Left hindlimb (tissue), 1 donor: ENCODE data around the gene TLNRD1.

Experiments
- DNase-seq: peaks from one replicate; pipeline ENCODE4 v3.0.0-alpha.2; 2018

TLNRD1 gene

DNA sequence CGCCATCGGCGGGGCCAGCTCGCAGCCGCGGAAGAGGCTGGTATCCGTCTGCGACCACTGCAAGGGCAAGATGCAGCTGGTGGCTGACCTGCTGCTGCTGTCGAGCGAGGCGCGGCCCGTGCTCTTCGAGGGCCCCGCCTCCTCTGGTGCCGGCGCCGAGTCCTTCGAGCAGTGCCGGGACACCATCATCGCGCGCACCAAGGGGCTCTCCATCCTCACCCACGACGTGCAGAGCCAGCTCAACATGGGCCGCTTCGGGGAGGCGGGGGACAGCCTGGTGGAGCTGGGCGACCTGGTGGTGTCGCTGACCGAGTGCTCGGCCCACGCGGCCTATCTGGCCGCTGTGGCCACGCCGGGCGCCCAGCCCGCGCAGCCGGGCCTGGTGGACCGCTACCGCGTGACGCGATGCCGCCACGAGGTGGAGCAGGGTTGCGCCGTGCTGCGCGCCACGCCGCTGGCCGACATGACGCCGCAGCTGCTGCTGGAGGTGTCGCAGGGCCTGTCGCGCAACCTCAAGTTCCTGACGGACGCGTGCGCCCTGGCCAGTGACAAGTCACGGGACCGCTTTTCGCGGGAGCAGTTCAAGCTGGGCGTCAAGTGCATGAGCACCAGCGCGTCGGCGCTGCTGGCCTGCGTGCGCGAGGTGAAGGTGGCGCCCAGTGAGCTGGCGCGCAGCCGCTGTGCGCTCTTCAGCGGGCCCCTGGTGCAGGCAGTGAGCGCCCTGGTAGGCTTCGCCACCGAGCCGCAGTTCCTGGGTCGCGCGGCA is 1.8 kb downstream of the TLNRD1 start:
- no peak for DNase-seq

DNA sequence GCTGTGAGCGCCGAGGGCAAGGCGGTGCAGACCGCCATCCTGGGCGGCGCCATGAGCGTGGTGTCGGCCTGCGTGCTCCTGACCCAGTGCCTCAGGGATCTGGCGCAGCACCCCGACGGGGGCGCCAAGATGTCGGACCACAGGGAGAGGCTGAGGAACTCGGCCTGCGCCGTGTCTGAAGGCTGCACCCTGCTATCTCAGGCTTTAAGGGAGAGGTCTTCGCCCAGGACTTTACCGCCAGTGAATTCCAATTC is 2.3 kb downstream of the TLNRD1 start:
- DNase-seq = no peak

DNA sequence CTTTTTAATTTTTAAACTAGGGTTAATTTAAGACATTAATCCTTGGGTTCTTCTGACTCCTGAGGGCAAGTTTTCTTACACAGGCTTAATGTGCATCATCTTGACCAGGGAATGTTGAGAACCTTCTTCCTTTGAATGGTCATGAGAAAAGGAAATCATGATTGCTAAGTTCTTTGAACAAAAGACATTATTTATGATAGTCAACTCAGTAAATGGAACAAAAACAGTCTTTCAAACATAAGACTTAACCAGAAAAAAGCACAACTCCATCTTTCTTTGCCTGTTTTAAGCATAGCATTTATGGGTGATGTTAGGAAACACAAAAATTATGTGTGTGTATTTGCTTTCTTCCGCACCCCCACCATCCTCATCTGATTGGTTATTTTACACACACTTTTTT is 5.4 kb downstream of the TLNRD1 start:
- DNase-seq = no peak

DNA sequence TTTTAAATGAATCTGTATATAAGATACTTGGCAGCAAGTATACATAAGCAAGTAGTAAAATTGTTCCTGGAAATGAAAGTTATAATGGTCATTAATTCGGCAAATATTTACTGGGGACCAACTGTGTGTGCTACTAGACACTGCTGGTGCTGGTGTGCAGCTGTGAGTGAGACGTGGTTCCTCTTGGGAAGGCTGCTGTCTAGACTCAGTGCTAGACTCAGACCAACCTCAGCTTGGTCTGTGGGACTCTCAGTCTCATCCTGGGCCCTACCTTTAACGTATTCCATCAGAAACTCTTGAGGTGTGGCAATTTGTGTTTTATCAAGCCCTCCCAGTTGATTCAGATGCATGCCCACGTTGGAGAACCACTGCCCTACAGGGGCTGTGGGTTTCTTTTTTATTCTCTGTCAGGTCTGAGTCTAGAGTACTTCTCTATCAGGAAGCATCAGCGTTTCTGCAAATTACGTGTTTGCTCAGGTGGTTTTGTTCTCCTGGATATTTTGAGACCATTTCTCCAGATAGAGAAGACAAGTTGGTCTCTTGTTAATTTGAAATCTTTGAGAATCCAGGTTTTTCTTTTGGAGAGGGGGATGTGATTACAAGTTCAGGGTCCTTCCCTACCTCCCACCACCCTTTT is 6.8 kb downstream of the TLNRD1 start:
- DNase-seq = no peak

DNA sequence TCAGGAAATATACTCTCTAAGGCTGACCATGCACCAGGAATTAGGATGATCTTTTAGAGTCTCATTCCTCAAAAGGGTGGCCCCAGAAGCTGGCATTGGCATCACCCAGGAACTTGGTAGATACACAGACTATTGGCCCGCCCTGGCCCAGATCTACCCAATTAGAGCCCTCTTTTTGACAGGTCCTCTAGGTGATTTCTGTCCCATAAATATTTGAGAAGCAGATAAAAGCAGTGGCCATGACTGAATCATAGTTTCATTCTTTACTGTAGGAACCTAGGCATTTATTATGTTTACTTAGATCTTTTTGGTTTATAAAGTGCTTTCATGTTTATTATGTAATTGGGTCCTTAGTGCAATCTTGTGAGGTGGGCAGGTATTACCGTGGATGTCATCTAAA is 7.6 kb downstream of the TLNRD1 start:
- DNase-seq = no peak

DNA sequence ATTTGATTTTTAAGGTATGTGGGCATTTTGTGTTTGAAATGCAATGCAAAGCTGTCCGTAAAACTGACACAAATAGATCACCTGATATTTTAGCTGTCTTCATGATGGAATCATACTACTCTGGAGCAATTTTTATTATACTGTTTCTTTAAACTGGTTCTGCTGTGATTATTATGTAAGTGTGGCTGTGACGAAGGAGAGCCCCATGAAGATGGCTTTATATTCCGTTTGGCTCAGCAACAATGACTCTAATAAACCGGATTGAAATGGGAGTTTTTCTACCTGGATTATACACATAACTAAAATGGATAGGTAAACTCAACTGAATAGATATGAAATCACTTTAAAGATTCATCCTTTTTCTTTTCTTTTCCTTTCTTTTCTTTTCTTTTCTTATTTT is 9.4 kb downstream of the TLNRD1 start:
- no peak for DNase-seq

DNA sequence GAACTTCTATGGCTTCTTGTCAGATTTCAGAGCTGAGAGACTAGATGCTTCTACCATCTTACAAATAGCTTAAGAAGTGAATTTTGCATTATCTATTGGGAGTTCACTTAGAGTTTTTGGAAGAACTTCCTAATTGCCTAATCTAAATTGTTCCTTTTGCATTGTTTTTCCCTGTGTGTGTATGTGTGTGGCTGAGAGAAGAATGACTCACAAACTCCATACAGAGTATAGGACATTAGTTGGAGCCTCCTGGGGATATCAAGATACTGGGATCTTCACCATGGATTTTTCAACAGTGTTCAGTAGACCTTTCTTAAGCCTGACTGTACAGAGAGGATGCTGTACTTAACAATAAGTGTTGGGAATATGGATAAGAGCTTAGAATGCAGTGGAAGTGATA is 10.9 kb downstream of the TLNRD1 start:
- no peak for DNase-seq

DNA sequence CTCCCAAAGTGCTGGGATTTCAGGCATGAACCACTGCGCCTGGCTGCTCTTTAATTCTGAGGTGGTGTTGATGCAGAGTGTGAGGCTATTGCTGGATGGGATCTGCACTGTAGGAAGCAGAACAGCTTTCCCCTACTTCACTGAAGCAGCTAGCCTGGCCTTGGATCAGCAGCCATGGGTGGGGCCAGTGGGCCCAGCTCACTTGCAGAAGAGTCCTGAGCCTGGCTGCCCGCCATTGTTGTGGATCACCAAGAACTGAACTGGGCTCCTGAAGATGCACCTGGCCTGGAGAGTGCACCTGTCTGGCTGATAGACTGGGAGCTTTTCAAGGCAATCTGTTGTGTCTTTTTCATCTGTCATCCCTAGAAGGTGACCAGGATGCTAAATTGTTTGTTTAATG is 11.9 kb downstream of the TLNRD1 start:
- no peak for DNase-seq

DNA sequence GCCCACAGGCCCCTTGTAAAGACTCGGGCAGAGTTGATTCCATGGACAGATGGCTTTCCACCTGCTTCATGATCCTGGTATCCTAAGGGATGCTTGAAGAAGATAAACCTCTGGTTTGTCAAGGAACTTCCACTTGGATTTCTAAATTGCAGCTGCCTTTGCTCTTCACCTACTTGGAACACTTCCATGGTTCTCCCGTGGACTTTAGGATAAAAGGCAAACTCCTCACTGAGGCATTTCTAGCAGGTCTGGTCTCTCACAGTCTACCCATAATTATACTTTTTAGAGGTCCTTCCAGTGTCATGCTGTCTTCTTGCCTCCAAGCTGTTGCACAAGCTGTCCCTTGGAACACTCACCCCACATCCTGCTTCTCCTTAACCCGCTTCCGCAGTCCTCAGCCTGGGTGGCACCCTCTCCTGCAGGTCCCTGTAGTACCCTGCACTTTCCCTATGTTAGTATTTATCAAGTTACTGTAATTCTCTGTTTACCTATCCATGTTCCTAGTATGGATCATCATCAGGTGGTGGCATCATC is 12.7 kb downstream of the TLNRD1 start:
- no peak for DNase-seq

DNA sequence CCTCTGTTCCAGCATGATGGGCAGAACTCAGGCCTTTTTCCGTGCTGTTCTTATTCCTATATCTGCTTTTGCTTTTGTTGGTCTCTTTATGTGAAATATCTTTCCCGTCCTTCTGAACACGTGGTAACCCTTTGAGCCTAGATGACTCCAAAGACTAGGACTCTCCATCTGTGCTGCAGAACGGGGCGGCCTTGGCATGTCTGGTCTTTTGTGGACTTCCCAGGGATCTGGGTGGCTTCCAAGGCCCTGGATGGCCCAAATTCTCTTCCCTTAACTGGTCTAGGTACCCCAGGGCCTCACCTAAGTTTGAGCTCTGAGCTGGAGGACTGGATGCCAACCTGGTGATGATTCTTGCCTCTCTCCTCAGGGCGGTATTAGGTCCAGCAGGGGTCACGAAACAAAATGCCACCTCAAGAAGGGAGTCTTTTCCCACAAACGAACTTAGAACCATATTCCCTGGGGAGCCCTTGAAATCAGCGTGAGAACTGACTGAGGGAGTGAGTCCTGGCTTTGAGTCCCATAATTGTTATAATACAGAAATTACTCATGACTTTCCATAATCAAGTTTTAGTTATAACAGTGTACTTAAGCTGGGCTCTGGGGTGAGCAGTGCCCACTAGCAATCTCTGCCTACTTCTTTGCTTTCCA is 13.8 kb downstream of the TLNRD1 start:
- no peak for DNase-seq

DNA sequence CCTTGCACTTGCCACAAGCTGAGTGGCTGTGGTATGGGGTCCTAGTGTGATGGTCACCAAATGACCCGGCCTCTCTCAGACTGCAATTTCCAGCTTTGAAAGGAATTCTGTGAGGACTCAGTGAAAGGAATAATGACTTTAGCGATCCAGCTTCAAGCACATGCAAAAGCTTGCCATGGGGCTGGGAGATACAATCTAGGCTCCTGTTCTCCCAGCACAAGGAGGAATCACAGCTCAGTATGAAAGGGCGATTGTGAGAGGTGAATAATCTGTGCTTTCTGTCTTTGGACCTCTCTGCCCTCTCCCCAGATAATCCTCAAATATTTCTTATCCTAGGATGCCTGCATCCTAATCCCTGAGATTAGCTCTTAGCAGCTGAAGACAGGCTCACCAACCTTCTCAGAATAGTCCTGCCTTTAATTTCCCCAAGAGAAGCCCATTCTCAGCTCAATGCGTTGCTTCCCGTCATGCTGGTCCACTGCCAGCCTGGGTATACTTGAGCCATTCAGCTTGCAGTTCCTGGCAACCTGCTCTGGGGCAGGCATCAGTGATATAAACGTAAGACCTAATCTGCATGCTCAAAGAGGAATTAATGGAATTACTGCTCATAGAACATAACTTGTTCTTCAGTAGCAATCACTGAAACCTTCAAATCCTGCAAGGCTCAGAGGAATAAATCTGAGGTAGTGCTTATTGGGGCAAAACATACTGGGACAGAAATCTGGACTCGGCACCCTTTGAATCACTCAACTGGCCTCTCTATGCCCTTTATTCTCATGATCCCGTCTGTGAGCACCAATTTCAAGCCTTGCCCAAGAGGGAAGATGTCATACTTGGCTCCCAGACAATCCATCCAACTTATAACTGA is 15.1 kb downstream of the TLNRD1 start:
- no peak for DNase-seq

DNA sequence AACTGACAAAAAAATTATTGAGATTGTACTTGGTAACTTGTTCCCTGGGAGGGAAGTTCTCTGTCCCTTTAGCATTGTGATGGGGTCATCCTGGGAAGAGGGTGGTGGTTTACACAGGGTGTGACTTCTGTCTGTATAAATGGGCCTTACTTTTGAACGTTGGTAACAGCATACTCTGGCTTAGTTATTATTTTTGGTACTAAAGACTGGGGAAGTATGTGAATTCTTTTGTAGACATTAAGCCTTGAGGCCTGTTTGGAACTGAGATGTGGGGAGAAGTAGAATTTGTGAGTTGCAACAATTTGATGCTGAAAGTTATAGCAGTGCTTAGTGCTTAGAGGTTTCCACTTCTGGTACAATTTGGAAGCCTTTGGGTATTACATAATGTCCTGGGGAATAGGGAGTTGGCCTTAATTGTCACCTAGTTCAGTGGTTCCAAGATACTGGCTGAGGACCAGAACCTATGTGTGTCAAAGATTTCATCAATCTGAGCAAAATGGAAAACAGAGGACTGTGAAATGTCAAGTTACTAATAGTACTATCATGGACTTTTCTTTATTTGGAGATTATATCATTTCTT is 15.9 kb downstream of the TLNRD1 start:
- DNase-seq = no peak

DNA sequence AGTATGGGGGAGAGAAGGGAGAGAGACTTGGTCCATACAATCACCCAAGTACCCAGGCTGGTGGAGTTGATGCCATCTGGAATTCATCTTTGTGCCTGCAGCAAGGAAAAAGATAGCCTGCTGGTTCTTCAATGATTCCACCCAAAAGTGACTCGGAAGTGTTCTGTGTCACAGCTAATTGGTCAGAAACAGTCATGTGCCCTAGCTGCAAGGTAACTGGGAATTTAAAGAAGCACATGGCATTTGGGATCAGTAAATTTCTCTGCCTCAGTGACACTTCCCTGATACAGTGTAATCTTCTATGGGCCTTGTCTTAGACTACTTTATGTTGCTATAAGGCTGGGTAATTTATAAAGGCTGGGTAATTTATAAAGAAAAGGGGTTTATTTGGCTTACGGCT is 17.5 kb downstream of the TLNRD1 start:
- DNase-seq = no peak

DNA sequence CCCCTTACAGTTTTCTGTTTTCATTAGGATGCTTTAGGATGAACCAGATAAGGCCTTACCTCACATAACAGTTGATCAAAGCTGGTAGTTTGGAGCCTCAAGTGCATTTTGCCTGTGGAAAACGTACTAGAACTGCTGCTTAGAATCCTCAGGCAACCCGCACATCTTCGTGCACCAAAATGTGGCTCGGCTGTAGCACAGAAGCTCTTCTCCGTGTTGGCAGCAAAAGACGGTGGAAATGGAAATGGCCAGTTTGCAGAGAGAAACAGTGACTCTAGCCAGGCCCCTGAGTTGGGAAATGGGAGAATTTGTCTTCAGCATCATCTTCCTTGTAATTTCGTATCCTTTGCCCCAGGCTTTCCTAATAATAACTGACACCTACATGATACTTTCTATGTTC is 20.6 kb downstream of the TLNRD1 start:
- no peak for DNase-seq

DNA sequence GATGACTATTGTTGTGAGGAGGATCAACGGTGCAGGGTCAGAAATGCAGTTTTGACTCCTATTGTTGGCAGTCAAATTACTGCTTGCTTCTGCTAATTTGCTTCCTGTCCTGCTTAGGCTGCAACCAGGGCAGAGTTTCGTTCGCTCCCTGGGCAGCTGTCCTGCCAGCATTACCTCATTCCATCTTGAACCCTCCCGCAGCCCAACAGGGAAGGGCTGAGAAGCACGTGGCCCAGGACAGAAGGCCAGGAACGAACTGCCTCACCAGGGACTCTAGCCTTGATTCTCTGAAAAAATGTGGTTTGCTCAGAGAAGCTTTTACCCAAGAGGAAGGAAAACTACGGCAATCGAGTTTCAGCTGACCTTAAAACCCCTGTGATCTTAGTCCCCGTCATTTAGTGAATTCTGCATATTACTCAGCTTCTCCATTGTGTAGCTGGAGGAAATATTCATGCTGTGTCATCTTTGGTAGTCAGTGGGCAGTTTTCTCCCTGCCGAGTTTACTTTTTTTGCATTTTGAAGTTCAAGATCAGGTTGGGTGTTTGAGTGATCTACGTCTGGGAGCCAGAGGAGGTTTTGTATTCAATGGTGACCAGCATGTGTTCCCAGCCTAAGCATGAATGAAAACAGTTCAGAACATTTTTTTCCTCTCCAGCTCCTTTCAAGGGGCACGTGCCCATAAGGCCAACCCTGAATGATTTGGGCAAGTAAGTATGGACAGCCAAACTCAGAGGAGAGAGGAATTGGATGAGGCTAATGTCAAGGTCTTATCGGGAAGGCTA is 23.0 kb downstream of the TLNRD1 start:
- DNase-seq = peak; percentile 66

DNA sequence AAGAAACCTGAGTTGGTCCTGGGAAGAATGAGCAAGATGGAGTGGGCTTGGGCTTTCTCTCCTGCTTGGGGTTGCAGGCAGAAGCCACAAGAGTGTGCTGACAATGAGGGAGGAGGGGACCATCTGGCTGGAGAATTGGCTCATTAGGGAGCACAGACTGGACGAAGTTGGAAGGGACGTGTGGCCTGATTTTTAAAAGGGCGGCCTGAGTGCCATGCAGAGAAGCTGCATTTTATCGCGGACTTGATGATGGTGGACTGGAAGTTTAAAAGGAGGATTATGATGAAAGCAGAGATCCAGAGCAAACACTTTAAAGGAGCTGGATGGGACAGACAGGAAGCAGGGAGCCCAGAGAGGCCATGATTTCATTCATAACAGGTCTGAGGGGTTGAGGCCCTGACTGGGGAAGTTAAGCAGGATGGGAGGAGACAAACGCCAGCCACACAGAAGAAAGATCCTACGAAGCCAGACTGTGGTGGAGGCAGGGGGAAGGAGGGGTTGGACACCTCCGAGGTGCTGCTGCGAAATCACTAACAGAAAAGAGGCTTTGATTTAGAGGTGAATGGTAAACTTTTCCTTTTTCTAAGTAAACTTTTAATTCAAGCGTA is 23.6 kb downstream of the TLNRD1 start:
- DNase-seq = no peak

DNA sequence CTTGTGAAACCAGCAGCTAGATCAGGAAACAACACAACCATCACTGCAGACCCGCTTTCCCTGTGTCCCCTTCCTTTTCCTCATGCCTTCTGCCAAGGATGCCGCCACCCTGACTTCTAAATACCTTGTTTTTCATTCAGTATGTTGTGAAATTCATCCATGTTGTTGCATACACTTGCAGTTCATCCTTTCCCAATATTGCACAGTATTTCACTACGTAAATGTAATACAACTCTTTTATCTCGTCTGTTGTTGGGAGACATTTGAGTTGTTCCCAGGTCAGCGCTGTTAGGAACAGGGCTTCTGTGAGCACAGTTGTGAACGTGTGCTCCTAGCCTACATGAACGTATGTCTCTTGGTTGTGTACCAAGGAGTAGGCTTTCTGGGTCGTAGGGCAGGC is 24.2 kb downstream of the TLNRD1 start:
- no peak for DNase-seq

DNA sequence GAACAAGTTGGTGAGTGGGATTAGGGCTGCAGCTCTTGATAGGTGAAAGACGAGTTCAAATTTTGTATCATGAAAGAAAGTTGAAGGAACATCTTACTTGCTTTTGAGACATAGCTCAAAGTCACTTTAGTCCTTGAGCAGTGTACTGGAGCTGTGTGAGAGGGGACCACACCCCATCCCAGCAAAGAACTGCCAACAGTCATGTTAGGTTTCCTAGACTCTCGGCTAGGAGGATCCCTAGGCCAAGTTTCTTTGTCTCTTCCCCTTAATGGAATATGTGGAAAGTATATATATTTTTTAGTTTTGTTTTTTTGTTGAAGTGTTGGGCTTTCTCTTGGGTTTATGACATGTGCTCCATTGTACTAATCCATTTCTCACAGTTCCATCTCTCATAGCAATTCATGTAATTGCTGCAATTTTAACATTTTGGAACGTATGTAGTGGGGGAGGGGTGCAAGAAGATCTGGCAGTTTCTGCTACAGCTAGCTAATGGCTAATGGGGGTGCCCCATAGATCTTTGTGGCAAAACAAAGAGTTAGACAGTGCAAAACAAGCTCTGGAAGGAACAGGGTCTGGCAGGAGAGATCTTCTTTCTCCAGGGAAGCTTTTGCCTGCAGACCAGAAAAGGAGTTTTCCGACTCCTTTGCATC is 25.1 kb downstream of the TLNRD1 start:
- no peak for DNase-seq

DNA sequence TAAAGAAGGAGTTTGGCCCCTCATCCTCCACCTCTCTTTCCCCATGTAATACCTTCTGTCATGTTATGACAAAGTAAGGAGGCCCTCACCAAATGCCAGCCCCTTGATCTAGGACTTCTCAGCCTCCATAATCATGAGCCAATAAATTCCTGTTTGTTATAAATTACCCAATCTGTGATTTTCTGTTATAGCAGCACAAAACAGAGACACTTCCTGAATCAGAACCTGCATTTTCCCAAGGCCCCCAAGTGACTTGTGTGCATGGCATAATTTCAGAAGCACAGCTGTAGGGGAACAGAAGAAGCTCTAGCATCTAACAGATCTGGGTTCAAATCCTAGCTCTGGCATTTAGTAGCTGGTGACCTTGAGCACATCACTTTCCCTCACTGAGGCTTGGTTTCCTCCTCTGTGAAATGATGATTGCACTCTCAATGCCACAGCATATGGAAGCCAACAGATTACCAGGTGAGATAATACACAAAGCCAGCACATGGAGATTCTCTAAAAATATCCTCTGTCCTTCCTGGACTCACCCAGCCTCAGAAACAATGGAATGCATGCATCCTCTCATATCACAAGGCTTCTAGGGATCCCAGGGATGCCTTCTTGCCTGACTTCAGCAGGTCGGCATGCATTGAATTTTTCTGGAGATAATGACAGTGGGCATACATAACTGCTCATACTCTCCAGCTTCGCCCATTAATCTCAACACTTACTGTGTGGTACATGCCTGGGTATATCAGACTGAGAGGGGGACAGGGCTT is 26.3 kb downstream of the TLNRD1 start:
- no peak for DNase-seq
